Measurements from ENCODE around the gene NCAM1.

Gene NCAM1

GRCh38 chr11:113255741-113256140 lies 294.5 kb downstream of the NCAM1 start:
- TF ChIP-seq REST (IDR thresholded peaks at IDR 0.05; ENCODE audit: low read depth): no peak
- TF ChIP-seq TEAD4 (IDR thresholded peaks at IDR 0.05): no peak
- no peak for TF ChIP-seq NFIC (IDR thresholded peaks at IDR 0.05)
- TF ChIP-seq EP300 (IDR thresholded peaks at IDR 0.05; ENCODE audit: borderline replicate concordance): no peak
- TF ChIP-seq TCF12 (IDR thresholded peaks at IDR 0.05; ENCODE audit: low read depth): no peak
- TF ChIP-seq RAD21 (IDR thresholded peaks at IDR 0.05; ENCODE audit: low read depth): no peak
- no peak for TF ChIP-seq EGR1 (IDR thresholded peaks at IDR 0.05)
- TF ChIP-seq FOXM1 (IDR thresholded peaks at IDR 0.05; ENCODE audit: borderline replicate concordance, low read depth): no peak
- TF ChIP-seq USF1 (IDR thresholded peaks at IDR 0.05): no peak
- TF ChIP-seq CEBPB (IDR thresholded peaks at IDR 0.05): no peak
- TF ChIP-seq CREB1 (IDR thresholded peaks at IDR 0.05; ENCODE audit: low read depth): no peak
- no peak for TF ChIP-seq MAX (IDR thresholded peaks at IDR 0.05)
- no peak for TF ChIP-seq ZBTB7A (IDR thresholded peaks at IDR 0.05; ENCODE audit: low read depth)
- no peak for TF ChIP-seq TAF1 (IDR thresholded peaks at IDR 0.05; ENCODE audit: low read depth)
- TF ChIP-seq YY1 (IDR thresholded peaks at IDR 0.05; ENCODE audit: low read depth): no peak

- no peak for TF ChIP-seq ZBTB7A (IDR thresholded peaks at IDR 0.05; ENCODE audit: low read depth)
Measured at GRCh38 chr11:113256431-113257202, 295.4 kb downstream of the NCAM1 start.

- no peak for TF ChIP-seq EP300 (IDR thresholded peaks at IDR 0.05; ENCODE audit: borderline replicate concordance)
- TF ChIP-seq MAX (IDR thresholded peaks at IDR 0.05): no peak
- TF ChIP-seq EGR1 (IDR thresholded peaks at IDR 0.05): no peak
- TF ChIP-seq REST (IDR thresholded peaks at IDR 0.05; ENCODE audit: low read depth): no peak
Measured at GRCh38 chr11:113260096-113260425, 298.8 kb downstream of the NCAM1 start.

- no peak for TF ChIP-seq EP300 (IDR thresholded peaks at IDR 0.05; ENCODE audit: borderline replicate concordance)
Measured at GRCh38 chr11:113260541-113260940, 299.3 kb downstream of the NCAM1 start.

GRCh38 chr11:113261709-113262475 lies 300.7 kb downstream of the NCAM1 start:
- TF ChIP-seq TEAD4 (IDR thresholded peaks at IDR 0.05): no peak
- no peak for TF ChIP-seq TCF12 (IDR thresholded peaks at IDR 0.05; ENCODE audit: low read depth)
- TF ChIP-seq USF1 (IDR thresholded peaks at IDR 0.05): no peak

- no peak for TF ChIP-seq YY1 (IDR thresholded peaks at IDR 0.05; ENCODE audit: low read depth)
Measured at GRCh38 chr11:113262594-113262993, 301.4 kb downstream of the NCAM1 start.

All from Ishikawa (cell line).